Epithelial cell of prostate (primary cell): Measurements from ENCODE around the gene OR7A5.
A peak's percentile ranks its signal among the peaks of the same experiment; 100 is the strongest.
"Not testable (repeated sequence)": the region's sequence is repeated elsewhere in the genome, so short reads cannot be mapped to it uniquely, and the experiment has no call there.

Experiments used
- DNase-seq: peaks from one replicate; pipeline ENCODE4 v3.0.0-alpha.2; 2011; ENCODE audit warnings: low read depth, low spot score
- H3K27ac ChIP-seq: fragments of 450-650 bp; 2 replicates; pipeline ENCODE4 v1.5.1; 2017; ENCODE audit warnings: mild to moderate bottlenecking

OR7A5 gene

GRCh38 chr19:14835011-14835410 is at the start of gene OR7A5, which contains the start of gene OR7C1:
OR7A5 (minus strand) TSS chr19:14835185; CDS start chr19:14828241, 6,944 bp downstream.
OR7C1 (minus strand) TSS chr19:14835185; CDS start chr19:14800136, 35,049 bp downstream.
- no peak within 1 kb of the TSS for H3K27ac ChIP-seq
- DNase-seq = no peak

- no peak for DNase-seq
Measured at GRCh38 chr19:14871619-14872230, 36.7 kb upstream of the OR7A5 start.

GRCh38 chr19:14868497-14868896 is 33.5 kb upstream of the OR7A5 start:
- DNase-seq = no peak
- H3K27ac ChIP-seq = no peak overlapping the region

More at GRCh38 chr19:14871619-14872230, 36.7 kb upstream of the OR7A5 start:
- H3K27ac ChIP-seq = no peak overlapping the region

- DNase-seq = no peak
- H3K27ac ChIP-seq = no peak within 1 kb of the TSS
Measured at GRCh38 chr19:14848822-14849221, 13.8 kb upstream of the OR7A5 start, which contains the start of gene OR7A10. OR7A10 (minus strand) TSS chr19:14848922; CDS start chr19:14841877, 7,045 bp downstream.

GRCh38 chr19:14843578-14843977 is 8.6 kb upstream of the OR7A5 start:
- no peak for DNase-seq
- H3K27ac ChIP-seq = no peak overlapping the region

GRCh38 chr19:14843169-14843568 is 8.2 kb upstream of the OR7A5 start:
- DNase-seq = no peak
- no peak overlapping the region for H3K27ac ChIP-seq

GRCh38 chr19:14840206-14840605 is 5.2 kb upstream of the OR7A5 start:
- H3K27ac ChIP-seq = no peak overlapping the region
- no peak for DNase-seq

GRCh38 chr19:14837391-14837790 is 2.4 kb upstream of the OR7A5 start:
- DNase-seq = no peak

GRCh38 chr19:14830702-14831101 is 4.3 kb downstream of the OR7A5 start:
- H3K27ac ChIP-seq = no peak overlapping the region
- no peak for DNase-seq

More at GRCh38 chr19:14837391-14837790, 2.4 kb upstream of the OR7A5 start:
- no peak overlapping the region for H3K27ac ChIP-seq

- peak; percentile 29 for DNase-seq
- H3K27ac ChIP-seq = no peak overlapping the region
Measured at GRCh38 chr19:14826006-14826405, 9.0 kb downstream of the OR7A5 start.

GRCh38 chr19:14821937-14822336 is 13.0 kb downstream of the OR7A5 start:
- DNase-seq = no peak
- no peak overlapping the region for H3K27ac ChIP-seq

- DNase-seq = no peak
- H3K27ac ChIP-seq = no peak overlapping the region
Measured at GRCh38 chr19:14818588-14818987, 16.4 kb downstream of the OR7A5 start.

- no peak overlapping the region for H3K27ac ChIP-seq
- no peak for DNase-seq
Measured at GRCh38 chr19:14817052-14817451, 17.9 kb downstream of the OR7A5 start.

- DNase-seq = no peak
- no peak overlapping the region for H3K27ac ChIP-seq
Measured at GRCh38 chr19:14814982-14815652, 19.9 kb downstream of the OR7A5 start.

- H3K27ac ChIP-seq = no peak overlapping the region
- no peak for DNase-seq
Measured at GRCh38 chr19:14809272-14810057, 25.5 kb downstream of the OR7A5 start.

- H3K27ac ChIP-seq = no peak overlapping the region
- no peak for DNase-seq
Measured at GRCh38 chr19:14804765-14805164, 30.2 kb downstream of the OR7A5 start.

GRCh38 chr19:14798760-14799159 is 36.2 kb downstream of the OR7A5 start:
- no peak for DNase-seq
- H3K27ac ChIP-seq = no peak overlapping the region

- no peak for DNase-seq
- no peak overlapping the region for H3K27ac ChIP-seq
Measured at GRCh38 chr19:14796021-14796420, 39.0 kb downstream of the OR7A5 start.

- H3K27ac ChIP-seq = no peak overlapping the region
- DNase-seq = no peak
Measured at GRCh38 chr19:14795078-14795721, 39.8 kb downstream of the OR7A5 start.

GRCh38 chr19:14792250-14792649 is 42.7 kb downstream of the OR7A5 start:
- not testable (repeated sequence) for DNase-seq

More at GRCh38 chr19:14792250-14792649, 42.7 kb downstream of the OR7A5 start:
- not testable (repeated sequence) for H3K27ac ChIP-seq
